HL-60/S4 treated with phorbol 12-myristate 13-acetate at 8.2 ng/mL for 4 days and 3 days (cell line): ENCODE measurements around the gene DLEC1.
"Not testable (repeated sequence)": the region's sequence is repeated elsewhere in the genome, so short reads cannot be mapped to it uniquely, and the experiment has no call there.

ENCODE experiments used
- in situ Hi-C: fragments of 300-500 bp; cut with MboI; formaldehyde crosslinking; loops from 2 replicates; pipeline ENCODE4 v1.15.0; 2022; ENCODE audit warnings: low sequenced_read_pairs

DLEC1 gene

DNA sequence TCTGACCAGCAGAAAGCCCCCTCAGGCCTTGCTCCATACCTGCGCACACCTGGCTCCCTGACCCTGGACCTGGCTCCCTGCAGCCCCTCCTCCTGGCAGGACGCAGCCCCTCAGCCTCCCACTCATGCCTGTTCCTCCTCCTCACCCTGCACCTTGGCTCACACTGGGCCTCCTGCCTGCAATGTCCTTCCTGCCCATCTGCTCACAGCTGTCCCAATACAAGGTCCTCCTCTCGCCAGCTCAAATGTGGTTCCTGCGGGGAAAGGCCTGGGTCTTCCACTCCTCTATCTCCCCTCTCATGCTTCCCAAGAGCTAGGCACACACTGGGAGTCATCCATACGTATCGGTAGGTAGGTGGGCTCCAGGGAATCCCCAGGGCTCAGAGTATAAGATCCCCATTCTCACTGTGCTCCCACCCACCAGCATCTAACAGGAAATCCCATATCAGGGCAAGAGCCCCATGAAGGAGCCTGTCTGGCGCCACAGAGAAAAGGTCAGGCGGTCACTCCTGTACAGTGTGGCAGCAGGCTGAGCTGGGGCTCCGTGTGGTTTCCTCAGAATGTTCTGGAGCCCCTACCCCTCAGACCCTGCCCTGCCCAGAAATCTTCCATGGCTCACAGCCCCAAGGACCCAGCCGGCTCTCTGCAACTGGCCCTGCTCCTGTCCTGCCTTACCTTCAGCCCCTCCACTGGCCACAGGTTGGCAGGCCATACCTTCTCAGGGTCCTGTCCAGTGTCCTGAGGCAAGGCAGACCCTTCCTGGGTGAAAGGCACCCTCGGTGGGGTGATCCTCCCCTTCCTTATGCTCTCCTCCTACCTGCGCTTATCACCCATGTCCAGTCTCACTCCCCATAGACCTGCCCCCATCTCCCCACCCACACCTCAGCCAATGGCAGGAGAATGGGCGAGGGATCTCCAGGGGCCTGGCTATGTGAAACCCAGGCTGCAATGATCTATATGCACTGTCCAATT lies 20.4 kb upstream of the DLEC1 start:
- in situ Hi-C loops: no loop called here

DNA sequence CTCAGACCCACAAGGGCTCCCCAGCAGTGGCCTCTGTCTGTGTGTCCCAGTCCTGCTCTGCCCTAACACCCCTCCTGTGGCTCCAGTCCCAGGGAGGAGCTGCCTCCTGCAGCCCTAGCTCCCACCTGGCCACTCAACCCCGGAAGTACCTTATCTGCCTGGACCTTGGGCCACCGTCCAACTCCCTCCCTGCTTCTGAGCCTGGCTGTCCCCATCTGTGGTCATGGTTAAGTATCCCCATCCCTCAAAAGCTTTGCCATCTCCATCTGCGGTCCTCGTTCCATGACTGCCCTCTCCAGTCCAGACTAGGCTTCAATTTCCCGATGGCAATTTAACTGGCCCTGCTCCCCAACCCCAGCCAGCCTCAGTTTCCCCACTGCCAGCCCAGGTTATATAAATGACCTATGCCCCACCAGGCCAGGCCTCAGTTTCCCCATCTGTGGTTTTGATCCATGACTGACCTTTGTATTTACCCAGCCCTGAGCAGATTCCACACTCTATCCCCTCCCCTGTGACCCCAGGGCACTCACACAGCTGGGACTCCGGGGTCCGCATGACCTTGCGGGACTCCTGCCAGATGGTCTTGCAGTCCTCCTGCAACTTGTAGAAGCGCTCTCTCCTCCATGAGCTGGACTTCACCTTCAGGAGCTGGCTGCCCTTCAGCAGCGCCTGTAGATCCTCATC lies 19.2 kb upstream of the DLEC1 start:
- in situ Hi-C loops: no loop called here

DNA sequence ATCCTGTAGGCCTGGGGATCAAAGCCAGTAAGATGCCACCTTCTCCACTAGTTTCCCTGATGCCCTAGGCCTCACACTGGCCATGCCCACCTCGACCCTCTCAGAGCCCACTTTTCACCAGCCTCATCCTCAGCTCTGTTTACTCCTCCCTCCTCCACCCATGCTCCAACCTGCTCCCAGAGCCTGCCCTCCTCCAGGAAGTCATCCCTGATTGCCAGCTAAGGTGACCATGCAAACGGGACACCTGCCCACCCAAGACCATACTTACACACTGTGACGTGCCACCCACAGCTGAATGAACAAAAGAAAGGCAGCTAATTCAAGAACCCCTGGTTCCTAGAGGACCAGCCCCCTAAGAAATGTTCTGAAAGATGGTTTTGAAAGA lies 18.7 kb upstream of the DLEC1 start:
- in situ Hi-C loops: no loop called here

DNA sequence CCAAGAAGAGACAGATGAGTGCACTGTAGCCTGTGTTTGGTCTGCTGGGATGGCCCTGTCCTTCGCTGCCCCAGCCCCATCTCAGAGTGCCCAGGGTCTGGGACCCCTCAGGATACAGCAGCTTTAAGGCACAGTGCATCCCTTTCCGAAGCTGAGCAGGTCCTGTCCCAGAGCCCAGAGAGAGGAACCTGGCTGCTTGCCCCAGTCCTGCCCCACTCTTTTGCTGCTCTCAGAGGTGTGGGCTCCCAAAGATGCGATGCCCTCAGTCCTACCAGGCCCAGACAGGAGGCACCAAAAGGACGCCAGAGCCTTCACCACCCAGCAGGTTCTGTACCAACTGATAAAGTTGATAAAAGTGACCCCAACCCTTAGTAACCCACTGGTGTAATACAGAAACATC lies 17.8 kb upstream of the DLEC1 start:
- in situ Hi-C loops: no loop called here

DNA sequence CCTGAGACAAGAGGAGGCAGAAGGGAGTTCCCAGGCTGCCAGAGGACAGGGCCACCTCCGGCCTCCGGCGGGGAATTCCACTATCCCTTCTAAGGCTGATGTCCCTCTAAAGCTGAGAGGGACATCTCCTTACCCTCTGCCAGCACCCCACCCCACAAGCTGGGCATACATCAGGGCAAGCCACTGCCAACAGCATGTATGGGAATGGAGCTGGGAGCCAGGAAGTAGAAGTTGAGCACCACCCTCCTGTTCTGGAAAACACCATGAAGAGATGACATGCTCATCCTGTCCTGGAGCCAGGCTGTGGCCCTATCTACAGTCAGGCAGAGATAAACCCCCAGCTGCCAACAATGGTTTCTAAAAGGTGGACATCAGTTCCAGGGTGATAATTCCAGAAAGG lies 16.7 kb upstream of the DLEC1 start:
- in situ Hi-C loops: no loop called here

DNA sequence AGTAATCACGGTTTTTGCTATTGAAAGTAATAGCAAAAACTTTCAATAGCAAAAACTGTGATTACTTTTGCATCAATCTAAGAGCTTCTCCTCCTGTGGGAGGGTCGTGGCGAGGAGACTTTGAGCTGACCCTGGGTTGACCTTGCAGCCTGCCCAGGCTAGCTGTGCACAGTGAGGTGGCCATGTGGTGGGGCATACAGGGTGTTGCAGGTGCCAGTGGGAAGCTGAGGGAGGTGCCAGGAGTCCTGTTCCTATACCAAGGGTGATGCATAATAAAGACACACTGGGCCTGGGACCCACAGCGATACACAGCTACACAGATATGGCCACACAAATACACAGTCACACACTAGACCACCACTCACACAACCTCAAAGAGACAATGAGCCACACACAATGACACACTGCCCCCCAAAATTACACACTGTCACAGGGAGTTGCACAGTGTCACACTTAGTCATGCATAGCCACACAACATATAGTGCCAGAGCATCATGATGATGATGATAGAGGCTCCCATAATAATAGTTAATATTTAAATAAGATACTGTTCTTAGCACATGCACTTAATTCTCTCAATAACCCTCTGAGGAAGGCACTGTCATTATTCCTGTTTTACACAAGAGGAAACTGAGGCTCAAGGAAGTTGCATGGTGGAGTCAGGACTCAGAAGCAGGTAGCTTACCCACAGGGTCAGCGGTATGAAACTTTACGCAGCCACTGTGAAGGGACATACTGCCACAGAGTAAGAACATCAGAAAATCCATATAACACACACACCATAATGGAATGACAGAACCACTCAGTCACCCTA lies 15.9 kb upstream of the DLEC1 start:
- in situ Hi-C loops: no loop called here

DNA sequence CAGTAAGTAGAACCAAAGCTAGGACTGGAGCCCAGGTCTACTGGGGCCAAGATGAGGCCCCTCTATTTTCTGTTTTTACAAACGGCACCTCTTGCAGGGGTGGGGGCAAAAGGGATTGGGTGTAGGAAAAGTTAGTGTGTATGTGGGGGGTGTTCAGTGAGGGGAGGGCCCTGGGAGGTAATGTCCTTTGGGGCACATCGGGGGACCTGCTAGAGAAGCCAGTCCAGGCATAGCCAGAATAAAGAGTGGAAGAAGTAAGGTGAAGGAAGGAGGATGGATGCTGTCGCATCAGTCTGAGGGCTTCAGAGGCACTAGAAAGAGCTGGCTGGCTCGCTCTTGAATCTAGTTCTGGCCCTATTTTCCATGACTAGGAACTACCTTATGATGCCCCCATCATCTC lies 12.2 kb upstream of the DLEC1 start:
- in situ Hi-C loops: no loop called here

DNA sequence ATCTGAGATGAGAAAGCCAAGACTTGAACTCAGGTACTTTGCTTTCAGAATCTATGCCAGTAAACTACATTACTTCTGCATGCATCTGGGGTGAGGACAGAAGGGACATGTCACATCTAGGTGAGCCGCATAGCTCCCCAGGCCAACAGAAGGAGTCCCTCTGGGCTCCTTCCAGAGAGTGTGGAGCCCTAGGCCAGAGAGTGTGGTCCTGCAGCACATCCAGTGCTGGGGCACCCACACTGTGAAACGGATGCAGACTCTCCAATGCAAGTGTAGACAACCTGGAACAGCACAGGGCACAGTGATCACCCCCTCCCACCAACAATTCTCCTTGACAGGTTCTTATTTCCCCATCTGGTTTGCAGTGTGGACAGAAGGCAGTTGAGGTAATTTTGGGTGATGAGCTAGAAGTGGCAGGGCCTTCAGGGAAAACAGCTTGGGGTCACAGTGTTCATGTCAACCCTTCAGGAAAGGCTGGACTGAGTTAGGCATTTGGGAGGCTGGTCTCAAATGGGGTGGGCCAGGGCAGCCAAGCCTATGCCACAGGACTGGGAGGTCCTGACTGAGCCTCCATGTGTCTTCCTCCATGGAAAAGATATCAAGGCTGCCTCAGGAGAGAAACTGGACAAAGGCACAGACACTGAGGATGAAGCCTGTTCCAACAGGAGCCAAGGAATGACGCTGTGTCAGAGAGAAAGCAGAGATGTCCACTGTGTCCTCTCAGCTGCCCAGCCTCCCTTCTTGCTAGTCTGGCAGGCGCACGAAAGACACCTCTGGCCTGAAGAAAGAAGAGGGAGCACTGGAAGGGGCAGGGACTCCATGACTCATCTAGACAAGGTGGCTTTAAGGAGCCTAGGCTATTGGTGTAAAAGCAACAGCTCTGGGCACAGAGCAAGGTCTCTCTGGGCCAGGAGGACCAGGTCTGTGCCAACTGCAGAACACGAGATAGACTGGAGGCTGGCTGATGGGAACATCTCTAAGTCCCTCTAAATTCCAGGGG lies 11.2 kb upstream of the DLEC1 start:
- in situ Hi-C loops: no loop called here

DNA sequence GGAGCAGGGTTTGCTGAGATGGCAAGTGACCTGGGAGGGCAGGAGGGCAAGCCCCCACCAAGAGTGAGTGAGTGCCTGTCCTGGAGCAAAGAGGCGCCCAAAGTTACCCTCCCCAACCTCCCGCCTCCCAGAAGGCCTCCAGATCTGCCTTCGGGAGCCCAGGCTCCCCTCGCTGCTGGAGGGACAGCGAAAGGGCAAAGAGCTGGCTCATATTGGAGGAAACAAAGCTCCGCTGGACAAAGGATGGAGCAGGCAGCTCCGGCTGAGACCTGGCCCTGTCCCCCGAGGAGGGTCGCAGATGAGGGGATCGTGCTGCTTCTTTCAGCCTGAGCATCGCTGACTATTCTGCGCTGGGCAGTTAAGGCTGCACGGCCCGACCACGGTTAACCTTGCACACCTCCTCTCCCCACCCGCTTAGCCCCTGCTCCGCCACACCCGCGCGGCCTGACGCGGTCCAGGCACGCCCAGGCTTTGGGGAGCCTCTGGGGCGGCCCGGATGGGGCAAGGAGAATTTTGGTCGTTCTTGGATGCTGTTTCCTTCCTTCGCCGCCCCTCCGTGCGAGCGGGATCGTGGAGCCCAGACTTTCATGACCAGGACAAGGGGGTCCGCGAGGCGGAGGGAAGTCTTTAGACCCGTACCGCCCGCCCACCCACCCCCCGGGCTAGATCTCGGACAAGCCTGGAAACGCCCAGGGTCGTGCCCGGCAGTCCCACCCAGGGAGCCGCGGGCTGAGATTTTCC lies 10.2 kb upstream of the DLEC1 start:
- in situ Hi-C loops: no loop called here

DNA sequence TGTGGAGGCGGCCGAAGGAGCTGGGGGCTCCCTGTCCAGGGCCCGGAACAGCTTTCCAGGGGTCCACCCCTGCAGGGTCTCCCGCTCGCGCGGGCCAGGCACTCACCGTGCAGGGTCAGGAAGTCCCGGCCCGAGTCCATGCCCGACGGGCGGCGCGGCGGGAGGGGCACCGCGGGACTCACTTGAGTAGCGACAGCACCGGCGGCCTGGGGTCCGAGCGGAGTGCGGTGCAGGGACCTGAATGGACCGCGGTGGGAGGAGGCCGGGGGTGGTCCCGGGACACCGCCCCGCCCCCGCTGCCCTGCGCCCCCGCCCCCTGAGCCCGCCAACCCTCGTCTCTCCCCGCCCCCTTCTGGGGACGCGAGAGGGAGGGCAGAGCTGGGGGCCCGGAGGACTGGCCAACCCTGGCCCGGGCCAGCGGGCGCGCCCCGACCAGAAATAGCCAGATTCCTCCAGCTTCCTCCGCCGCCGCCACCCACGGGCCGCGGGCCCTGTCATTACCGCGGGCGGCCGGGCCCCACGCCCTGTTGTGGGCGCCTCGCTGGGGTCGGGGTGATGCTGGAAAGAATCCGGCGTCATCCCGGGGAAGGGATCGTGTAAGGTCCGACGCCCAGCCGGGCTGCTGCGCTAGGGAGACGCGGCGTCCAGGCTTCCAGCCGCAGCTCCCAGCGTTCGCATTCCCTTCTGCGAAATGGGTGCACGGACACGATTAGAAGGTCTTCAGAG lies 9.4 kb upstream of the DLEC1 start, which contains the start of gene PLCD1:
PLCD1 (minus strand) TSS at position 243 of the 726 bp plus-strand sequence; CDS start at position 140, 103 bp downstream.
- in situ Hi-C loops: no loop called here

DNA sequence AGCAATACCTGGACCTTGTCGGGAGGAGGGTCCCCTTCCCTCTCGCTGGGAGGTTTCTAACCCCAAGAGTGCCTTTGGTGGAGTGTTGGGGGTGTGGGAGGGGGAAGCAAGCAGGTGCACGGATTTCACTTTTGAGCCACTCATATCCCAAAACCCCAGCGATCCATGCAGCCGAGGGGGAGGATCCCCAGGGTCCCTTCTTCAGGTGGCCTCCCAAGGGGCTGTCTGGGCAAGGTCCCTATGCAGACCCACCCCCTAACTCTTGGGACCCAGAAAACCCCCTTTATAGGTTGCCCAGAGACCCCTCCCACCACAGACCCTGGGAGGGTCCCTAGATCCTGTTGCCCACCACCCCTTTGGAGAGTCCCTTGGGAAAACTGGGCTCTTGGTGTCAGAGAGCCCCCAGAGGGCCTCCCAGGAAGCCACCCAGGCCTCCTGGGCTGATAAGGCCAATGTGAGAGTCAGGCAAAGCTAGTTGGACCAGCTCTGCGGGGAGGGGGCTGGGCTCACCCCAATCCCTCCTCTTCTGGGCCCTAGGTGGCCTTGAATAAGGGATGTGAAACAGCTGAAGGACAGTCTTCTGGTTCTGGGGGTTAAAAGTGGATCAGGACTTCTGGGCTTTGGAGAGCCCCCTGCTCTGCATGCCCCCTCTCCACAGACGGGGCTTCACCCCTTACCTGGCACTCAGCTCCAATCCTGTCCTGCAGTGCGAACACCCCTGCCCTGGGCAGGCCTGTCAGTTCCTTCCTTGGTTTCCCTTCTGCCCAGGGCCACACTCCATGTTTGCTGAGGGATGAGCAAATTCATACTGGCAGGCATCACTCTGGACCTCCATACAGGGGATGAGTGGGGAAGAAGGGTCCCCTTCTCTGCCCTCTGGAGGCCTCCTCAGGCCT lies 8.6 kb upstream of the DLEC1 start:
- in situ Hi-C loops: no loop called here

DNA sequence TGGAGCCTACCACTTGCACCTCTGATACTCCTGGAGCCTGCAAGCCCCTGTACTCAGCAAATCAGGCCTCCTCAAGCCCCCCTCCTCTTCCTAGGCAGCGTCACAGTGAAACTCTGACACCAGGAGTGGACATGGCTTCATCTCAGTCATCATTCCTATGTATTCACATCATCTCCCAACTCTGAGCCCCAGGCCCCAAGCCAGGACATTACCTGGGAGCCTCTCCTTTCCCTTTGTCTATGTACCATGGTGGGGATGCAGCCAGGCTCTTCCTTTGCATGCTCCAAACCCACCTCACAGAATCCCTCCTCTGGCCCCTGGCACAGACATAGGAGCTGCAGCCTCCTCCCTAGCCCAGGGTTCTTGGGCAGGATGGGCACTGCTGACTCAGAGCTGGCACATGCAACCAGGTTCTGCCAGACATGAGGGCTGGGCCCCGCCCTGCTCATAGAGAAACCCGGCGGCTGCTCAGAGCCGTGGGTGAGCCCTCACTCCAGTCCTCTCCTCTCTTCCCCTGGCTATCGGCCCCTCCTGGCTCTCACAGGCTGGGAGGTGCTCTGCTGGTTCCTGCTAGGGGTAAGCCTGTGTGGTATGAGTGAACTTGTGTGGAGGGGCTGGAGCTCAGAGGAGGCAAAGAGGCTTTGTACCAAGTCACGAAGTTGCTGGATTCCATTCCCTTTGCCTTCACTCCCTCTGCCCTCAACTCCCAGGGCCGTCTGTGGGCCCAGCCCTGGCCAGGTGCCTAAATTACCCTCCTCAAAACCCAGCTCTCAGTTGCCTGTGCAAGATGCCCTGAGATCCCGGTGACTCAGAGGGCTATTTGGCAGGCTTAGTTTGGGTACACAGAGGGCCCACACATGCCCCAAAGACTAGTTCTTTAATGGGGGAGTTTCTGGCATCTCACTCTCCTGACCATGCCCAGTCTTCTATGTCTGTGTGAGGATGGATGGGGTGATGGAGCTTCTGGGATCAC lies 7.7 kb upstream of the DLEC1 start:
- in situ Hi-C loops: no loop called here

DNA sequence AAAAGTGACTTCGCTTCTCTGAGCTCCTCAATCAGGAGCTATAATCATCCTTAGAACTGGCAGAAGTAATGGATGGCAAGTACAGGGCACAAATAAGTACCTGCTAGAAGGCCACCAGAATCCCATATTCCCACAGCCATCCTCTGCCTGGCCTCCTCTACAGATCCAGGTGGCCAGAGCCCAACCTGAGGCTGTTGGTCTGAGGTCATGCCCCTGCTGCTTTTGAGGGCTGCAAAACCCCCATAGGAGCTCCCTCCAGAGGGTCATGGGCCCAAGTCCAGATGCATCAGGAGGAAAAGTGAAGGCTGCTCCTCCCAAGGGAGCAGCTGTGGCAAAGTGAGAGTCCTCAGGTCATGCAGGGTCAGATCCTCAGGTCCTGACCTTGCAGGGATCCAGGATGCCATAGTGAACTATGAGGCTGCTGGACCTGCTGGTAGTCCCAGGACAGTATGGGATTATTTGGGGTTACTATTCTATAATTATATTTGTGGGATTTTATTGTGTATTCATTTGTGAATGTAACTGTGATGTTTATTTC lies 6.6 kb upstream of the DLEC1 start:
- in situ Hi-C loops: no loop called here

DNA sequence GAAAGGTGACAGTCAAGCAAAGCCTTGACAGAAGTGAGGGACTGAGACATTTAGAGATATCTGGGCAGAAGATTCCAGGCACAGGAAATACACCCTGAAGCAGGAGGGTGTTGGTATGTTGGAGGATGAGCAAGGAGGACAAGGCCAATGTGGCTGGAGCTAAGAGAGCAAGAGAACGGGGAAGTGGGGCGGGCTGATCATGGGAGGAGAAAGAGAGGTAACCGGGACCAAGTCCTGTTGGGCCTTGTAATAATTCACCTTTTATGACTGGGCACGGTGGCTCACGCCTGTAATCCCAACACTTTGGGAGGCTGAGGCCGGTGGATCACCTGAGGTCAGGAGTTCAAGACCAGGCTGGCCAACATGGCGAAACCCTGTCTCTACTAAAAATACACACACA lies 5.4 kb upstream of the DLEC1 start:
- in situ Hi-C loops: not testable (repeated sequence)

DNA sequence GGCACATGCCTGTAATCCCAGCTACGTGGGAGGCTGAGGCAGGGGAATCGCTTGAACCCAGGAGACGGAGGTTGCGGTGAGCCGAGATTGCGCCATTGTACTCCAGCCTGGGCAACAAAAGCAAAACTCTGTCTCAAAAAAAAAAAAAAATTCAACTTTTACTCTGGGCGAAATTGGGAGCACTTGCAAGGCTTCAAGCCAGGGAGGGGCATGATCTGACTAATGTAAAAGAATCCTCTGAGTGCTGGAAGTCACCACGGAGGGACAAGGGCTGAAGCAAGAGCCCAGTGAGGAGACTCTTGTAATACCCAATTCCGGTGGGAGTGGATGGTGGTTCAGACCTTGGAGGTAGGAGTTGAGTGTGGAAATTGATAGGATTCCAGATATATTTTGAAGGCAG lies 4.7 kb upstream of the DLEC1 start:
- in situ Hi-C loops: not testable (repeated sequence)

DNA sequence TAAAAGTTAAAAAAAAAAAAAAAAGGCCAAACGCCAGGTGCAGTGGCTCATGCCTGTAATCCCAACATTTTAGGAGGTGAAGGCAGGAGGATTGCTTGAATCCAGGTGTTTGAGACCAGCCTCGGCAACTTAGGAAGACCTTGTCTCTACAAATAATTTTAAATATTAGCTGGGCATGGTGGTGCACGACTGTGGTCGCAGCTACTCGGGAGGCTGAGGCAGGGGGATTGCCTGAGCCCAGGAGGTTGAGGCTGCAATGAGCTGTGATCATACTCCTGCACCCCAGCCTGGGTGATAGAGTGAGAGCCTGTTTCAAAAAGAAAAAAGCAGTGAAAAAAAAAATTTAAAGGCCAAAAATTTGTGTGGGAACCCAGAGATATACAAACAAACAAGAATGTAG lies 2.7 kb upstream of the DLEC1 start:
- in situ Hi-C loops: no loop called here
